ENCODE results near the gene AKAP1.

AKAP1 gene

DNA sequence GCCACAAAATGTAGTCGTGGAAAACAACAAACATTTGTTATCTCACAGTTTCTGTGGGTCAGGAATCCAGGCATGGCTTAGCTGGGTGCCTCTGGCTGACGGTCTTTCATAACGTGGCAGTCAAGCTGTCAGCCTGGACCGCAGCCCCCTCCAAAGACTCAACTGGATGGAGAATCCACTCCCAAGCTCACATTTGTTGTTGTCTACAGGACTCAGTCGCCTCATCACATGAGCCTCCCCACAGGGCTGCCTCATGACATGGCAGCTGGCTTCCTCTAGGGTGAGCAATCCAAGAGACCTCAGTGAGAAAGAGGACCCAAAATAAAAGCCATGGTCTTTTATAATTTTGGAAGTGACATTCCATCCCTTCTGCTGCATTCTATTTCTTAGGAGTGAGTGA, 34.7 kb upstream of the AKAP1 start:
- 0 out of 2 replicates have a peak, but pooled peaks cover 2% of the 10 kb centered on the region for H3K9me3 ChIP-seq (ENCODE audit: control insufficient read depth, insufficient read depth, low read depth, low read length)
- no peak overlapping the region for H3K4me3 ChIP-seq (ENCODE audit: low read depth, low read length)
- no peak overlapping the region for H3K27ac ChIP-seq (ENCODE audit: low read depth, low read length)
- H3K4me1 ChIP-seq (ENCODE audit: control insufficient read depth, insufficient read depth, low read length), result peaks cover 4% of the 10 kb centered on the region
- H3K36me3 ChIP-seq (ENCODE audit: control insufficient read depth, insufficient read depth, low read length), result no peaks in the 10 kb centered on the region
- H3K27me3 ChIP-seq (ENCODE audit: control insufficient read depth, insufficient read depth, low read length), result no peaks in the 10 kb centered on the region
- H3K9ac ChIP-seq (ENCODE audit: low read length), result no peak overlapping the region

GRCh38 chr17:57051886-57052361, 33.1 kb upstream of the AKAP1 start:
- Histone ChIP-seq H3K27me3 (ENCODE audit: control insufficient read depth, insufficient read depth, low read length) (no peaks in the 10 kb centered on the region), H3K9ac (ENCODE audit: low read length) (no peak overlapping the region), H3K9me3 (ENCODE audit: control insufficient read depth, insufficient read depth, low read depth, low read length) (0 out of 2 replicates have a peak, but pooled peaks cover 3% of the 10 kb centered on the region), H3K4me3 (ENCODE audit: low read depth, low read length) (no peak overlapping the region), H3K27ac (ENCODE audit: low read depth, low read length) (no peak overlapping the region), H3K36me3 (ENCODE audit: control insufficient read depth, insufficient read depth, low read length) (no peaks in the 10 kb centered on the region), H3K4me1 (ENCODE audit: control insufficient read depth, insufficient read depth, low read length) (peaks cover 4% of the 10 kb centered on the region)

DNA sequence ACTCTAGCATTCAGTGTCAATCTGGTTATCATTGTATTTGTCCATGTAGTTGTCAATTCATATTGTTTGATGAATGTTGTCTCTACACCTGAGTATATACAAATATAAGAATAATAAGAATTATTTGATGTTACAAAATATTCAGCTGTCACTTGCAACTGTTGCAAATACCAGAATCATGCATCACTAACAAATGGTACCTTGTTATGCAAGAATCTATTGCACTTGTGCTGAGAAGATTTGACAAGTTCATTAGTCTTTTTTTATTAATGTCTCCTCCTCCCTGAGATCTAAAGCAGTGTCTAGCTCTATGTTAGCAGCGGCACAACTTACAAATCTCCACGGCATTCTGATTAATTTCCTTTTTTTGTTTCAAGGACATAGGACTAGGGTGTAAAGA, 22.2 kb upstream of the AKAP1 start:
- peaks cover 2% of the 10 kb centered on the region for H3K4me1 ChIP-seq (ENCODE audit: control insufficient read depth, insufficient read depth, low read length)
- no peak overlapping the region for H3K27ac ChIP-seq (ENCODE audit: low read depth, low read length)

GRCh38 chr17:57067162-57067561, 17.9 kb upstream of the AKAP1 start:
- no peak overlapping the region for H3K4me3 ChIP-seq (ENCODE audit: low read depth, low read length)
- no peaks in the 10 kb centered on the region for H3K36me3 ChIP-seq (ENCODE audit: control insufficient read depth, insufficient read depth, low read length)
- H3K27me3 ChIP-seq (ENCODE audit: control insufficient read depth, insufficient read depth, low read length), result no peaks in the 10 kb centered on the region
- H3K4me1 ChIP-seq (ENCODE audit: control insufficient read depth, insufficient read depth, low read length), result peaks cover 15% of the 10 kb centered on the region
- H3K9me3 ChIP-seq (ENCODE audit: control insufficient read depth, insufficient read depth, low read depth, low read length), result no peaks in the 10 kb centered on the region
- H3K27ac ChIP-seq (ENCODE audit: low read depth, low read length), result no peak overlapping the region
- H3K9ac ChIP-seq (ENCODE audit: low read length), result no peak overlapping the region

More for the DNA sequence above, 22.2 kb upstream of the AKAP1 start:
- H3K4me3 ChIP-seq (ENCODE audit: low read depth, low read length), result no peak overlapping the region
- no peaks in the 10 kb centered on the region for H3K9me3 ChIP-seq (ENCODE audit: control insufficient read depth, insufficient read depth, low read depth, low read length)
- H3K9ac ChIP-seq (ENCODE audit: low read length), result no peak overlapping the region
- H3K36me3 ChIP-seq (ENCODE audit: control insufficient read depth, insufficient read depth, low read length), result no peaks in the 10 kb centered on the region
- H3K27me3 ChIP-seq (ENCODE audit: control insufficient read depth, insufficient read depth, low read length), result no peaks in the 10 kb centered on the region

GRCh38 chr17:57067781-57068180, 17.3 kb upstream of the AKAP1 start:
- Histone ChIP-seq H3K27ac (ENCODE audit: low read depth, low read length) (no peak overlapping the region), H3K36me3 (ENCODE audit: control insufficient read depth, insufficient read depth, low read length) (no peaks in the 10 kb centered on the region), H3K9me3 (ENCODE audit: control insufficient read depth, insufficient read depth, low read depth, low read length) (no peaks in the 10 kb centered on the region), H3K4me1 (ENCODE audit: control insufficient read depth, insufficient read depth, low read length) (peaks cover 20% of the 10 kb centered on the region), H3K27me3 (ENCODE audit: control insufficient read depth, insufficient read depth, low read length) (no peaks in the 10 kb centered on the region), H3K9ac (ENCODE audit: low read length) (no peak overlapping the region), H3K4me3 (ENCODE audit: low read depth, low read length) (no peak overlapping the region)

GRCh38 chr17:57068222-57068658, 16.8 kb upstream of the AKAP1 start:
- Histone ChIP-seq H3K4me3 (ENCODE audit: low read depth, low read length) (no peak overlapping the region), H3K4me1 (ENCODE audit: control insufficient read depth, insufficient read depth, low read length) (peaks cover 21% of the 10 kb centered on the region), H3K9ac (ENCODE audit: low read length) (no peak overlapping the region), H3K27me3 (ENCODE audit: control insufficient read depth, insufficient read depth, low read length) (no peaks in the 10 kb centered on the region), H3K27ac (ENCODE audit: low read depth, low read length) (no peak overlapping the region; the same call in 1 of the 2 replicates), H3K9me3 (ENCODE audit: control insufficient read depth, insufficient read depth, low read depth, low read length) (no peaks in the 10 kb centered on the region), H3K36me3 (ENCODE audit: control insufficient read depth, insufficient read depth, low read length) (no peaks in the 10 kb centered on the region)

GRCh38 chr17:57068707-57069106, 16.3 kb upstream of the AKAP1 start:
- Histone ChIP-seq H3K27ac (ENCODE audit: low read depth, low read length) (no peak overlapping the region; the same call in 1 of the 2 replicates), H3K27me3 (ENCODE audit: control insufficient read depth, insufficient read depth, low read length) (no peaks in the 10 kb centered on the region), H3K36me3 (ENCODE audit: control insufficient read depth, insufficient read depth, low read length) (no peaks in the 10 kb centered on the region), H3K9ac (ENCODE audit: low read length) (no peak overlapping the region), H3K4me1 (ENCODE audit: control insufficient read depth, insufficient read depth, low read length) (peaks cover 21% of the 10 kb centered on the region), H3K9me3 (ENCODE audit: control insufficient read depth, insufficient read depth, low read depth, low read length) (no peaks in the 10 kb centered on the region), H3K4me3 (ENCODE audit: low read depth, low read length) (no peak overlapping the region)

GRCh38 chr17:57071991-57072944, 12.8 kb upstream of the AKAP1 start:
- Histone ChIP-seq H3K9ac (ENCODE audit: low read length) (no peak overlapping the region), H3K36me3 (ENCODE audit: control insufficient read depth, insufficient read depth, low read length) (no peaks in the 10 kb centered on the region), H3K27ac (ENCODE audit: low read depth, low read length) (no peak overlapping the region), H3K27me3 (ENCODE audit: control insufficient read depth, insufficient read depth, low read length) (no peaks in the 10 kb centered on the region), H3K4me1 (ENCODE audit: control insufficient read depth, insufficient read depth, low read length) (peaks cover 21% of the 10 kb centered on the region), H3K4me3 (ENCODE audit: low read depth, low read length) (no peak overlapping the region), H3K9me3 (ENCODE audit: control insufficient read depth, insufficient read depth, low read depth, low read length) (no peaks in the 10 kb centered on the region)

DNA sequence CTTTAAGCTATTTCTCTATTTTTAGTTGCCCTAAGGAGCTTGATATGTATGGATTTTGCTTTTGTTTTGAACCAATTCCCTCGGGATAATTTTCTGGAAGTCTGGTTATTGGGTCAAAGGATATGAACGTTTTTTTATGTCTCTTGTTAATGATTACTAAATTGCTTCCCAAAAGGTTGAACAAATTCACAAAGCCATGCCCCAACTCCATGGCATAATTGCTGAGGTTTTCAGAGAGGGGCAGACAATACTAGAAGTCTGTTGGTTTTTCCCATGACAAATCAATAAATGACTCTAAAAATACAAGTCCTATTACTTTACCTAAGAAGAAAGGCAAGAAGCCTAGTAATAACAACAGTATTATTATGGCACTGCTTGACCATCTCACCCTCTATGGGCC, 11.4 kb upstream of the AKAP1 start:
- H3K9me3 ChIP-seq (ENCODE audit: control insufficient read depth, insufficient read depth, low read depth, low read length), result no peaks in the 10 kb centered on the region
- H3K36me3 ChIP-seq (ENCODE audit: control insufficient read depth, insufficient read depth, low read length), result no peaks in the 10 kb centered on the region
- H3K27me3 ChIP-seq (ENCODE audit: control insufficient read depth, insufficient read depth, low read length), result no peaks in the 10 kb centered on the region
- H3K27ac ChIP-seq (ENCODE audit: low read depth, low read length), result no peak overlapping the region
- no peak overlapping the region for H3K9ac ChIP-seq (ENCODE audit: low read length)
- H3K4me1 ChIP-seq (ENCODE audit: control insufficient read depth, insufficient read depth, low read length), result peaks cover 12% of the 10 kb centered on the region
- no peak overlapping the region for H3K4me3 ChIP-seq (ENCODE audit: low read depth, low read length)

GRCh38 chr17:57075193-57075592, 9.9 kb upstream of the AKAP1 start:
- no peaks in the 10 kb centered on the region for H3K27me3 ChIP-seq (ENCODE audit: control insufficient read depth, insufficient read depth, low read length)
- H3K27ac ChIP-seq (ENCODE audit: low read depth, low read length), result no peak overlapping the region
- no peaks in the 10 kb centered on the region for H3K36me3 ChIP-seq (ENCODE audit: control insufficient read depth, insufficient read depth, low read length)
- no peak overlapping the region for H3K4me3 ChIP-seq (ENCODE audit: low read depth, low read length)
- peaks cover 14% of the 10 kb centered on the region for H3K4me1 ChIP-seq (ENCODE audit: control insufficient read depth, insufficient read depth, low read length)
- no peaks in the 10 kb centered on the region for H3K9me3 ChIP-seq (ENCODE audit: control insufficient read depth, insufficient read depth, low read depth, low read length)
- no peak overlapping the region for H3K9ac ChIP-seq (ENCODE audit: low read length)

DNA sequence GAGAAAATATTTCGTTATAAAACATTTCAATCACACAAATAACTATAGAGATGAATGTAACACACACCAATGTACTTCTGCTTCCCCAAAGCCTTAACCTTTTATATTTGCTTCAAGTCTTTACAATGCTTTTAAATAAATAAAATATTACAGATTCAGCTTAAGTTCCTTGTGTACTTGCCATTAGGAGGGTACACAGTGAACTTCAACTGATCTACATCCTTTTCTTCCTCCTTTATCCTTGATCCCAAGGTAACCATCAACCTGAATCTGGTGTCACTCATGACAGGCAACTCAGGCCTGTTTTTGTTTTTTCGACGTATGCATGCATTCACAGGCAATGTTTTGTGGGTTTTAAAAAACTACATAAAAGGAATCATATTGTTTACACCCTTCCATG, 9.3 kb upstream of the AKAP1 start:
- no peaks in the 10 kb centered on the region for H3K36me3 ChIP-seq (ENCODE audit: control insufficient read depth, insufficient read depth, low read length)
- peaks cover 14% of the 10 kb centered on the region for H3K4me1 ChIP-seq (ENCODE audit: control insufficient read depth, insufficient read depth, low read length)
- no peaks in the 10 kb centered on the region for H3K27me3 ChIP-seq (ENCODE audit: control insufficient read depth, insufficient read depth, low read length)
- no peak overlapping the region for H3K9ac ChIP-seq (ENCODE audit: low read length)
- H3K4me3 ChIP-seq (ENCODE audit: low read depth, low read length), result no peak overlapping the region
- no peak overlapping the region for H3K27ac ChIP-seq (ENCODE audit: low read depth, low read length)
- no peaks in the 10 kb centered on the region for H3K9me3 ChIP-seq (ENCODE audit: control insufficient read depth, insufficient read depth, low read depth, low read length)
